ENCODE results near the gene FAM98A.

GRCh38 chr2:33602201-33602830, 3.2 kb upstream of the FAM98A start:
- TF ChIP-seq CTCF (IDR thresholded peaks at IDR 0.05) (no peak), RFX5 (IDR thresholded peaks at IDR 0.05; ENCODE audit: low read length) (no peak)

Measured in SK-N-SH (cell line).